ENCODE data around the gene MSH5.

The MSH5 gene

GRCh38 chr6:31758281-31758680, 18.5 kb downstream of the MSH5 start:
- Histone ChIP-seq H3K9me2 (ENCODE audit: low read depth, low read length) (no peaks in the 10 kb centered on the region), H3K9ac (ENCODE audit: low read length) (no peak overlapping the region), H3K4me1 (ENCODE audit: insufficient read depth, low read length, severe bottlenecking) (no peaks in the 10 kb centered on the region), H3F3A (ENCODE audit: insufficient read depth, low read length) (no peaks in the 10 kb centered on the region), H3K36me3 (ENCODE audit: insufficient read depth, low read length) (peaks cover 55% of the 10 kb centered on the region), H3K4me3 (ENCODE audit: low read depth, low read length, poor library complexity, severe bottlenecking) (no peak overlapping the region), H3K9me3 (ENCODE audit: low read length) (no peaks in the 10 kb centered on the region), H2AFZ (ENCODE audit: low read length) (no peak overlapping the region), H4K20me1 (ENCODE audit: insufficient read depth, low read length) (no peaks in the 10 kb centered on the region), H3K79me2 (ENCODE audit: insufficient read depth, low read length) (no peaks in the 10 kb centered on the region), H3K4me2 (ENCODE audit: low read length) (no peak overlapping the region), H3K27ac (ENCODE audit: low read depth, low read length, poor library complexity, severe bottlenecking) (no peak overlapping the region), H3K27me3 (ENCODE audit: insufficient read depth, low read length) (no peaks in the 10 kb centered on the region)
- TF ChIP-seq CTCF (IDR thresholded peaks at IDR 0.05; ENCODE audit: low read length) (no peak), EZH2 (IDR thresholded peaks at IDR 0.05; ENCODE audit: borderline replicate concordance, low read length) (no peak)

- no peaks in the 10 kb centered on the region for H4K20me1 ChIP-seq (ENCODE audit: insufficient read depth, low read length)
- H3K4me3 ChIP-seq (ENCODE audit: low read depth, low read length, poor library complexity, severe bottlenecking): no peak overlapping the region
- H3F3A ChIP-seq (ENCODE audit: insufficient read depth, low read length): no peaks in the 10 kb centered on the region
- no peak overlapping the region for H2AFZ ChIP-seq (ENCODE audit: low read length)
- no peak overlapping the region for H3K9ac ChIP-seq (ENCODE audit: low read length)
- no peaks in the 10 kb centered on the region for H3K27me3 ChIP-seq (ENCODE audit: insufficient read depth, low read length)
- no peaks in the 10 kb centered on the region for H3K79me2 ChIP-seq (ENCODE audit: insufficient read depth, low read length)
- no peaks in the 10 kb centered on the region for H3K9me3 ChIP-seq (ENCODE audit: low read length)
- no peaks in the 10 kb centered on the region for H3K4me1 ChIP-seq (ENCODE audit: insufficient read depth, low read length, severe bottlenecking)
- H3K9me2 ChIP-seq (ENCODE audit: low read depth, low read length): no peaks in the 10 kb centered on the region
- no peak overlapping the region for H3K4me2 ChIP-seq (ENCODE audit: low read length)
- TF ChIP-seq EZH2 (IDR thresholded peaks at IDR 0.05; ENCODE audit: borderline replicate concordance, low read length): no peak
- TF ChIP-seq CTCF (IDR thresholded peaks at IDR 0.05; ENCODE audit: low read length): no peak
- H3K27ac ChIP-seq (ENCODE audit: low read depth, low read length, poor library complexity, severe bottlenecking): no peak overlapping the region
- H3K36me3 ChIP-seq (ENCODE audit: insufficient read depth, low read length): peaks cover 70% of the 10 kb centered on the region
Observed at GRCh38 chr6:31760790-31761189, 21.0 kb downstream of the MSH5 start.

- Histone ChIP-seq H4K20me1 (ENCODE audit: insufficient read depth, low read length) (no peaks in the 10 kb centered on the region), H3K4me2 (ENCODE audit: low read length) (no peak overlapping the region), H3F3A (ENCODE audit: insufficient read depth, low read length) (no peaks in the 10 kb centered on the region), H3K9me2 (ENCODE audit: low read depth, low read length) (no peaks in the 10 kb centered on the region), H3K9me3 (ENCODE audit: low read length) (no peaks in the 10 kb centered on the region), H3K36me3 (ENCODE audit: insufficient read depth, low read length) (peaks cover 70% of the 10 kb centered on the region), H3K9ac (ENCODE audit: low read length) (no peak overlapping the region), H3K27me3 (ENCODE audit: insufficient read depth, low read length) (no peaks in the 10 kb centered on the region), H3K27ac (ENCODE audit: low read depth, low read length, poor library complexity, severe bottlenecking) (no peak overlapping the region), H3K4me1 (ENCODE audit: insufficient read depth, low read length, severe bottlenecking) (no peaks in the 10 kb centered on the region), H3K79me2 (ENCODE audit: insufficient read depth, low read length) (no peaks in the 10 kb centered on the region), H3K4me3 (ENCODE audit: low read depth, low read length, poor library complexity, severe bottlenecking) (no peak overlapping the region), H2AFZ (ENCODE audit: low read length) (no peak overlapping the region)
- TF ChIP-seq CTCF (IDR thresholded peaks at IDR 0.05; ENCODE audit: low read length) (no peak), EZH2 (IDR thresholded peaks at IDR 0.05; ENCODE audit: borderline replicate concordance, low read length) (no peak)
Observed at GRCh38 chr6:31761343-31761742, 21.5 kb downstream of the MSH5 start.

Measured in OCI-LY1 (cell line).